Nephron progenitor cell (in vitro differentiated cells): ENCODE data around the gene CBX3.
"Not testable (repeated sequence)": the region's sequence is repeated elsewhere in the genome, so short reads cannot be mapped to it uniquely, and the experiment has no call there.

Experiments
- DNase-seq: peaks from one replicate; pipeline ENCODE4 v3.0.0; 2021
- H3K27ac Mint-ChIP-seq: 2 replicates; pipeline ENCODE4 v1.8.0; 2021; ENCODE audit warnings: mild to moderate bottlenecking, moderate library complexity, mixed read lengths
- H3K27me3 Mint-ChIP-seq: 2 replicates; pipeline ENCODE4 v1.8.0; 2021; ENCODE audit warnings: mild to moderate bottlenecking, low read depth, mixed read lengths; ENCODE audit not compliant: poor library complexity
- H3K36me3 Mint-ChIP-seq: 2 replicates; pipeline ENCODE4 v1.8.0; 2021; ENCODE audit warnings: low read depth, mixed read lengths
- H3K4me1 Mint-ChIP-seq: 2 replicates; pipeline ENCODE4 v1.8.0; 2021; ENCODE audit warnings: mixed read lengths
- H3K4me3 Mint-ChIP-seq: 2 replicates; pipeline ENCODE4 v1.8.0; 2021; ENCODE audit warnings: mild to moderate bottlenecking, moderate library complexity, mixed read lengths
- H3K9me3 Mint-ChIP-seq: 2 replicates; pipeline ENCODE4 v1.8.0; 2021; ENCODE audit warnings: mild to moderate bottlenecking, moderate library complexity, mixed read lengths
- CTCF ChIP-seq: fragments of 200-600 bp; sonication (generic); IDR thresholded peaks from 2 replicates; pipeline ENCODE4 v1.5.0; 2021; ENCODE audit warnings: antibody characterized with exemption

Gene CBX3

GRCh38 chr7:26227987-26228386, 26.4 kb downstream of the CBX3 start:
- Mint-ChIP-seq H3K9me3 (no peaks in the 10 kb centered on the region), H3K4me1 (no peaks in the 10 kb centered on the region), H3K4me3 (no peak overlapping the region), H3K36me3 (no peaks in the 10 kb centered on the region), H3K27ac (no peak overlapping the region), H3K27me3 (peaks cover 9% of the 10 kb centered on the region)
- no peak for TF ChIP-seq CTCF
- DNase-seq = no peak

- Mint-ChIP-seq H3K36me3 (no peaks in the 10 kb centered on the region), H3K4me1 (no peaks in the 10 kb centered on the region), H3K4me3 (no peak overlapping the region), H3K27ac (no peak overlapping the region), H3K9me3 (no peaks in the 10 kb centered on the region), H3K27me3 (peaks cover 8% of the 10 kb centered on the region)
- DNase-seq = no peak
- TF ChIP-seq CTCF = no peak
These were observed 32.5 kb downstream of the CBX3 start for GRCh38 chr7:26233902-26234511.

- H3K4me3 Mint-ChIP-seq = no peak overlapping the region
- H3K36me3 Mint-ChIP-seq = no peaks in the 10 kb centered on the region
- H3K9me3 Mint-ChIP-seq = no peaks in the 10 kb centered on the region
- no peak for DNase-seq
- TF ChIP-seq CTCF = no peak
- H3K4me1 Mint-ChIP-seq = no peaks in the 10 kb centered on the region
- peaks cover 5% of the 10 kb centered on the region for H3K27me3 Mint-ChIP-seq
- no peak overlapping the region for H3K27ac Mint-ChIP-seq
These were observed 35.7 kb downstream of the CBX3 start for GRCh38 chr7:26237035-26237807.

GRCh38 chr7:26238032-26238431, 36.5 kb downstream of the CBX3 start:
- H3K27ac Mint-ChIP-seq = no peak overlapping the region
- DNase-seq = no peak
- H3K4me1 Mint-ChIP-seq = no peaks in the 10 kb centered on the region
- no peaks in the 10 kb centered on the region for H3K9me3 Mint-ChIP-seq
- H3K36me3 Mint-ChIP-seq = no peaks in the 10 kb centered on the region
- H3K4me3 Mint-ChIP-seq = no peak overlapping the region
- TF ChIP-seq CTCF = no peak
- peaks cover 2% of the 10 kb centered on the region for H3K27me3 Mint-ChIP-seq

- Mint-ChIP-seq H3K27me3 (no peaks in the 10 kb centered on the region), H3K9me3 (no peaks in the 10 kb centered on the region), H3K36me3 (no peaks in the 10 kb centered on the region), H3K4me1 (peaks cover 4% of the 10 kb centered on the region), H3K4me3 (no peak overlapping the region), H3K27ac (no peak overlapping the region)
- no peak for TF ChIP-seq CTCF
- DNase-seq = no peak
These were observed 43.6 kb downstream of the CBX3 start for GRCh38 chr7:26245150-26245549.

- Mint-ChIP-seq H3K4me1 (peaks cover 7% of the 10 kb centered on the region), H3K36me3 (no peaks in the 10 kb centered on the region), H3K27ac (no peak overlapping the region), H3K9me3 (no peaks in the 10 kb centered on the region), H3K4me3 (no peak overlapping the region), H3K27me3 (peaks cover 6% of the 10 kb centered on the region)
- TF ChIP-seq CTCF = no peak
- no peak for DNase-seq
These were observed 48.7 kb downstream of the CBX3 start for GRCh38 chr7:26250239-26250638.

- H3K4me3 Mint-ChIP-seq, H3K27me3 Mint-ChIP-seq, DNase-seq, H3K4me1 Mint-ChIP-seq, H3K27ac Mint-ChIP-seq: not testable (repeated sequence)
- peaks cover 13% of the 10 kb centered on the region for H3K36me3 Mint-ChIP-seq
- peaks cover 50% of the 10 kb centered on the region for H3K9me3 Mint-ChIP-seq
These were observed 60.3 kb downstream of the CBX3 start for GRCh38 chr7:26261866-26262265.
